H9 (cell line): ENCODE results near the gene FOXK1. TPM values are rescaled to one million over a fixed set of nuclear protein-coding genes. Genes with fewer than 3 reads are reported as not detected.

Experiments
- DNase-seq: peaks from one replicate; pipeline ENCODE4 v3.0.0-alpha.2; 2017
- H2AFZ ChIP-seq: one replicate; pipeline ENCODE4 v1.6.1; 2013; ENCODE audit warnings: mild to moderate bottlenecking, low read length, control low read depth, moderate library complexity
- H2AK5ac ChIP-seq: 2 replicates; pipeline ENCODE4 v1.6.1; 2013; ENCODE audit warnings: low read length, control low read depth, mixed read lengths; ENCODE audit not compliant: insufficient read length
- H2BK120ac ChIP-seq: one replicate; pipeline ENCODE4 v1.6.1; 2013; ENCODE audit warnings: low read depth, mild to moderate bottlenecking, low read length, control low read depth, inconsistent platforms; ENCODE audit not compliant: poor library complexity, severe bottlenecking
- H2BK12ac ChIP-seq: 2 replicates; pipeline ENCODE4 v1.6.1; 2013; ENCODE audit warnings: low read length, control low read depth, mixed read lengths, low read depth; ENCODE audit not compliant: insufficient read length
- H2BK15ac ChIP-seq: 2 replicates; pipeline ENCODE4 v1.6.1; 2013; ENCODE audit warnings: low read depth, low read length, control low read depth
- H2BK20ac ChIP-seq: one replicate; pipeline ENCODE4 v1.6.1; 2013; ENCODE audit warnings: low read depth, mild to moderate bottlenecking, low read length, control low read depth, inconsistent platforms; ENCODE audit not compliant: poor library complexity, severe bottlenecking
- H2BK5ac ChIP-seq: 2 replicates; pipeline ENCODE4 v1.6.1; 2013; ENCODE audit warnings: low read length, control low read depth, mixed read lengths; ENCODE audit not compliant: insufficient read length
- H3K14ac ChIP-seq: 2 replicates; pipeline ENCODE4 v1.6.1; 2013; ENCODE audit warnings: low read length, control low read depth; ENCODE audit not compliant: insufficient read depth
- H3K18ac ChIP-seq: 2 replicates; pipeline ENCODE4 v1.6.1; 2013; ENCODE audit warnings: low read depth, mild to moderate bottlenecking, mixed read lengths, low read length, control low read depth; ENCODE audit not compliant: insufficient read length
- H3K23ac ChIP-seq: 2 replicates; pipeline ENCODE4 v1.6.1; 2013; ENCODE audit warnings: low read length, control low read depth, mixed read lengths, low read depth; ENCODE audit not compliant: insufficient read length
- H3K23me2 ChIP-seq: 2 replicates; pipeline ENCODE4 v1.6.1; 2013; ENCODE audit warnings: low read depth, mild to moderate bottlenecking, mixed read lengths, low read length, control low read depth; ENCODE audit not compliant: insufficient read length, poor library complexity, severe bottlenecking
- H3K27ac ChIP-seq: 2 replicates; pipeline ENCODE4 v1.5.1; 2013; ENCODE audit warnings: low read length, control low read depth, mixed read lengths, low read depth; ENCODE audit not compliant: insufficient read length
- H3K27me3 ChIP-seq: 2 replicates; pipeline ENCODE4 v1.6.1; 2013; ENCODE audit warnings: low read length, control low read depth, inconsistent platforms; ENCODE audit not compliant: insufficient read depth
- H3K4ac ChIP-seq: 2 replicates; pipeline ENCODE4 v1.6.1; 2013; ENCODE audit warnings: low read depth, mild to moderate bottlenecking, control low read depth, inconsistent platforms, low read length, moderate library complexity
- H3K4me1 ChIP-seq: 2 replicates; pipeline ENCODE4 v1.6.1; 2013; ENCODE audit warnings: low read length, control low read depth, inconsistent platforms; ENCODE audit not compliant: insufficient read depth
- H3K4me2 ChIP-seq: 2 replicates; pipeline ENCODE4 v1.6.1; 2013; ENCODE audit warnings: low read length, control low read depth, mixed read lengths; ENCODE audit not compliant: insufficient read length, insufficient read depth
- H3K56ac ChIP-seq: 2 replicates; pipeline ENCODE4 v1.6.1; 2013; ENCODE audit warnings: low read depth, mild to moderate bottlenecking, mixed read lengths, low read length, control low read depth; ENCODE audit not compliant: insufficient read length
- H3K79me1 ChIP-seq: 2 replicates; pipeline ENCODE4 v1.6.1; 2013; ENCODE audit warnings: low read depth, mild to moderate bottlenecking, moderate library complexity, low read length, control low read depth, inconsistent platforms; ENCODE audit not compliant: insufficient read depth, poor library complexity, severe bottlenecking
- H3K79me2 ChIP-seq: 2 replicates; pipeline ENCODE4 v1.6.1; 2013; ENCODE audit warnings: low read length, control low read depth, inconsistent platforms; ENCODE audit not compliant: insufficient read depth
- H3K9ac ChIP-seq: 2 replicates; pipeline ENCODE4 v1.6.1; 2013; ENCODE audit warnings: low read length, control low read depth, mixed read lengths; ENCODE audit not compliant: insufficient read length; ENCODE audit errors: extremely low read depth
- H3K9me3 ChIP-seq: one replicate; pipeline ENCODE4 v1.6.1; 2013; ENCODE audit warnings: low read depth, low read length, inconsistent platforms; ENCODE audit not compliant: control insufficient read depth
- H3T11ph ChIP-seq: one replicate; pipeline ENCODE4 v1.6.1; 2013; ENCODE audit warnings: mild to moderate bottlenecking, low read length, control low read depth, inconsistent platforms
- H4K20me1 ChIP-seq: one replicate; pipeline ENCODE4 v1.6.1; 2013; ENCODE audit not compliant: control insufficient read depth, insufficient read length, insufficient read depth
- H4K5ac ChIP-seq: 2 replicates; pipeline ENCODE4 v1.6.1; 2013; ENCODE audit warnings: low read depth, mild to moderate bottlenecking, mixed read lengths, low read length, control low read depth; ENCODE audit not compliant: insufficient read length
- H4K8ac ChIP-seq: replicated peaks from 2 replicates; pipeline ENCODE4 v1.6.1; 2013; ENCODE audit warnings: low read length, control low read depth, mixed read lengths, low read depth; ENCODE audit not compliant: insufficient read length
- H4K91ac ChIP-seq: 2 replicates; pipeline ENCODE4 v1.6.1; 2013; ENCODE audit warnings: low read depth, mild to moderate bottlenecking, moderate library complexity, mixed read lengths, low read length, control low read depth; ENCODE audit not compliant: insufficient read length
- H3K27ac Mint-ChIP-seq, 3 experiments: 2 replicates in 2 of 3; 3 replicates in 1 of 3; pipeline ENCODE4 v1.8.0; 2020 to 2021; ENCODE audit warnings: mixed read lengths in 3 of 3, mild to moderate bottlenecking in 1 of 3, moderate library complexity in 1 of 3
- H3K27me3 Mint-ChIP-seq: 2 replicates; pipeline ENCODE4 v1.8.0; 2021; ENCODE audit warnings: low read depth, mild to moderate bottlenecking, moderate library complexity, mixed read lengths
- H3K36me3 Mint-ChIP-seq, 3 experiments: 2 replicates in 2 of 3; 3 replicates in 1 of 3; pipeline ENCODE4 v1.8.0; 2020 to 2021; ENCODE audit warnings: low read depth in 3 of 3, mixed read lengths in 3 of 3; ENCODE audit not compliant: insufficient read depth in 1 of 3
- H3K4me1 Mint-ChIP-seq, 2 experiments: 2 replicates each; pipeline ENCODE4 v1.8.0; 2020; ENCODE audit warnings: mixed read lengths in 2 of 2
- H3K4me3 Mint-ChIP-seq, 2 experiments: 2 replicates in 1 of 2; 3 replicates in 1 of 2; pipeline ENCODE4 v1.8.0; 2020 to 2021; ENCODE audit warnings: mild to moderate bottlenecking in 2 of 2, mixed read lengths in 2 of 2, moderate library complexity in 1 of 2
- H3K9me3 Mint-ChIP-seq, 2 experiments: 2 replicates in 1 of 2; 3 replicates in 1 of 2; pipeline ENCODE4 v1.8.0; 2020; ENCODE audit warnings: mild to moderate bottlenecking in 2 of 2, mixed read lengths in 2 of 2, moderate library complexity in 1 of 2
- CTCF ChIP-seq: fragments of 200-600 bp; sonication (generic); conservative IDR thresholded peaks from 3 replicates; pipeline ENCODE4 v1.8.0; 2021; ENCODE audit warnings: antibody characterized with exemption, mild to moderate bottlenecking
- WGBS: extraction: QIAGEN DNeasy Blood & Tissue Kit; methylation state at CpG from one replicate; pipeline ENCODE4 v1.1.7; 2013; ENCODE audit warnings: missing lambda C conversion rate, low lambda C conversion rate, mixed read lengths; ENCODE audit not compliant: insufficient read length; ENCODE audit errors: extremely low coverage; 5-methylcytosine and 5-hydroxymethylcytosine counted together
- total RNA-seq: library from RNA; stranded (reverse); gene quantifications from 2 replicates; pipeline ENCODE4 v1.2.1, GENCODE V29; 2021

FOXK1 gene
- total RNA-seq, 1 experiment from 2014 or later = 14.4 TPM

DNA sequence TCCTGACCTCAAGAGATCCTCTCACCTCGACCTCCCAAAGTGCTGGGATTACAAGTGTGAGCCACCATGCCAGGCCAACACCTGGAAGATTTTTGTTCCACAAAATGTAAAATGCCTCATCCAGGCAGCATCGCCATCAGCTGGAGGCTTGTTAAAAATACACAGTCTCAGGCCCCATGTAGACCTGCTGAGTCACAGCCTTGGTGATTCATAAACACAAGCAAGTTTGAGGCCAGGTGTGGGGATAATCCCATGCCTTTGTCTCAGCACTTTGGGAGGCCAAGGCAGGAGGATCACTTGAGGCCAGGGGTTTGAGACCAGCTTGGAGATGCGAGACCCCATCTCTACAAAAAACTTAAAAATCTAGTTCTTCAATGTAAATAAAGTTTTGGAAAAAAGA, 49.1 kb upstream of the FOXK1 start:
- no CpG with 5 or more reads among the region's 3 CpGs for WGBS
- H3K4me2 ChIP-seq = no peak overlapping the region

More for the DNA sequence above, 49.1 kb upstream of the FOXK1 start:
- H4K91ac ChIP-seq = no peak overlapping the region
- peaks cover 10% of the 10 kb centered on the region in 2 experiments for H3K4me1 Mint-ChIP-seq
- no peak overlapping the region for H2AK5ac ChIP-seq
- H4K20me1 ChIP-seq = no peaks in the 10 kb centered on the region
- H3K23ac ChIP-seq = no peak overlapping the region
- H3K9me3 Mint-ChIP-seq = peaks cover 0 to 12% of the 10 kb centered on the region in 2 experiments; a peak in 3 of 5 replicates
- no peak overlapping the region for H2BK12ac ChIP-seq
- H3K4ac ChIP-seq = no peak overlapping the region
- no peak overlapping the region for H3K56ac ChIP-seq
- H3T11ph ChIP-seq = no peak overlapping the region
- peak; percentile 43 for DNase-seq
- H3K18ac ChIP-seq = no peak overlapping the region
- no peaks in the 10 kb centered on the region for H3K36me3 Mint-ChIP-seq
- no peak overlapping the region for H3K9ac ChIP-seq
- no peak overlapping the region for H3K27ac ChIP-seq
- no peak overlapping the region for H2AFZ ChIP-seq
- no peak overlapping the region for H4K5ac ChIP-seq
- H3K4me3 Mint-ChIP-seq = no peak overlapping the region
- no peaks in the 10 kb centered on the region for H3K23me2 ChIP-seq
- no peaks in the 10 kb centered on the region for H3K79me1 ChIP-seq
- TF ChIP-seq CTCF = no peak
- no peak overlapping the region for H4K8ac ChIP-seq
- peaks cover 3% of the 10 kb centered on the region; the same call in 1 of the 2 replicates for H3K27me3 ChIP-seq
- no peak overlapping the region for H2BK120ac ChIP-seq
- no peaks in the 10 kb centered on the region for H3K79me2 ChIP-seq
- no peak overlapping the region for H3K14ac ChIP-seq
- no peak overlapping the region for H2BK15ac ChIP-seq
- no peaks in the 10 kb centered on the region for H3K9me3 ChIP-seq
- H3K27me3 Mint-ChIP-seq = peaks cover 87% of the 10 kb centered on the region
- H3K4me1 ChIP-seq = no peaks in the 10 kb centered on the region; the same call in 1 of the 2 replicates
- H3K27ac Mint-ChIP-seq = no peak overlapping the region
- H2BK5ac ChIP-seq = no peak overlapping the region
- H2BK20ac ChIP-seq = no peak overlapping the region
